HEK293 (cell line): ENCODE data around the gene WDFY3.

Source experiments
- CTCF ChIA-PET: fragments of 350-600 bp; formaldehyde crosslinking; extraction: SDS; loops from one replicate; lab custom pipeline; 2021; ENCODE audit warnings: antibody characterized with exemption; lab: Yijun Ruan, JAX
- POLR2A ChIA-PET: fragments of 300-600 bp; formaldehyde crosslinking; extraction: SDS; loops from one replicate; lab custom pipeline; 2020; ENCODE audit warnings: antibody characterized with exemption, inconsistent platforms; lab: Yijun Ruan, JAX
- H3K27ac ChIP-seq: fragments of 200-500 bp; sonication (Bioruptor generic); 2 replicates; pipeline ENCODE4 v1.5.1; 2014; ENCODE audit warnings: low read depth, low read length, control low read depth, inconsistent platforms; ENCODE audit errors: extremely low read depth
- H3K36me3 ChIP-seq, 2 experiments: fragments of 200-500 bp in 1 of 2; sonication (Bioruptor generic) in 1 of 2; 1 replicate in 1 of 2; 2 replicates in 1 of 2; pipeline ENCODE4 v1.5.1; 2014 to 2017; ENCODE audit warnings: inconsistent platforms in 2 of 2, low read length in 2 of 2; ENCODE audit not compliant: control insufficient read depth in 2 of 2, insufficient read depth in 1 of 2
- H3K4me1 ChIP-seq: fragments of 200-500 bp; sonication (Bioruptor generic); 2 replicates; pipeline ENCODE4 v1.5.1; 2014; ENCODE audit warnings: mild to moderate bottlenecking, low read length, inconsistent platforms; ENCODE audit not compliant: control insufficient read depth, insufficient read depth
- H3K4me3 ChIP-seq: 2 replicates; pipeline ENCODE4 v1.5.1; 2011; ENCODE audit warnings: low read depth, mild to moderate bottlenecking, control low read depth, low read length, moderate library complexity
- H3K9me3 ChIP-seq: fragments of 200-500 bp; sonication (Bioruptor generic); 2 replicates; pipeline ENCODE4 v1.5.1; 2014; ENCODE audit warnings: low read depth, low read length, inconsistent platforms; ENCODE audit not compliant: control insufficient read depth, insufficient read depth
- KLF1 ChIP-seq: fragments of 450-650 bp; formaldehyde crosslinking; IDR thresholded peaks from 2 replicates; pipeline ENCODE4 v1.5.1; 2016; ENCODE audit warnings: missing biosample characterization, missing genetic modification characterization
- MEIS1 ChIP-seq: sonication (generic); formaldehyde crosslinking; IDR thresholded peaks from 2 replicates; pipeline ENCODE4 v1.8.1; 2022; ENCODE audit warnings: missing genetic modification reagents, mild to moderate bottlenecking, borderline replicate concordance
- SCRT2 ChIP-seq: fragments of 450-650 bp; formaldehyde crosslinking; IDR thresholded peaks from 2 replicates; pipeline ENCODE4 v1.5.1; 2016; ENCODE audit warnings: missing biosample characterization, missing genetic modification characterization
- SETDB1 ChIP-seq: IDR thresholded peaks from one replicate; pipeline ENCODE4 v1.6.1; 2017; ENCODE audit warnings: mild to moderate bottlenecking, low read length, moderate library complexity, mixed read lengths; ENCODE audit not compliant: insufficient read length
- ZBTB49 ChIP-seq: fragments of 450-650 bp; formaldehyde crosslinking; IDR thresholded peaks from 2 replicates; pipeline ENCODE4 v1.5.1; 2016; ENCODE audit warnings: missing biosample characterization, missing genetic modification characterization, low read depth
- ZFP37 ChIP-seq: fragments of 450-650 bp; formaldehyde crosslinking; IDR thresholded peaks from 2 replicates; pipeline ENCODE4 v1.5.1; 2016; ENCODE audit warnings: missing biosample characterization, missing genetic modification characterization
- ZFP41 ChIP-seq: fragments of 450-650 bp; formaldehyde crosslinking; IDR thresholded peaks from 2 replicates; pipeline ENCODE4 v1.5.1; 2016; ENCODE audit warnings: missing biosample characterization, missing genetic modification characterization, borderline replicate concordance
- ZNF112 ChIP-seq: fragments of 450-650 bp; formaldehyde crosslinking; IDR thresholded peaks from 2 replicates; pipeline ENCODE4 v1.5.0; 2017; ENCODE audit warnings: missing biosample characterization, missing genetic modification characterization
- ZNF140 ChIP-seq: fragments of 450-650 bp; formaldehyde crosslinking; IDR thresholded peaks from 2 replicates; pipeline ENCODE4 v1.5.1; 2016; ENCODE audit warnings: missing biosample characterization, missing genetic modification characterization
- ZNF155 ChIP-seq: fragments of 450-650 bp; formaldehyde crosslinking; IDR thresholded peaks from 2 replicates; pipeline ENCODE4 v1.5.1; 2016; ENCODE audit warnings: missing biosample characterization, missing genetic modification characterization
- ZNF202 ChIP-seq: fragments of 450-650 bp; formaldehyde crosslinking; IDR thresholded peaks from 2 replicates; pipeline ENCODE4 v1.5.1; 2016; ENCODE audit warnings: missing biosample characterization, missing genetic modification characterization, borderline replicate concordance
- ZNF24 ChIP-seq: fragments of 450-650 bp; formaldehyde crosslinking; IDR thresholded peaks from 2 replicates; pipeline ENCODE4 v1.5.1; 2016; ENCODE audit warnings: missing biosample characterization, missing genetic modification characterization
- ZNF423 ChIP-seq: fragments of 450-650 bp; formaldehyde crosslinking; IDR thresholded peaks from 2 replicates; pipeline ENCODE4 v1.5.1; 2016; ENCODE audit warnings: missing biosample characterization, missing genetic modification characterization
- ZNF549 ChIP-seq: fragments of 450-650 bp; IDR thresholded peaks from 2 replicates; pipeline ENCODE4 v1.5.1; 2018; ENCODE audit warnings: missing biosample characterization, missing genetic modification characterization, mild to moderate bottlenecking, inconsistent platforms, moderate library complexity
- ZNF610 ChIP-seq: fragments of 450-650 bp; formaldehyde crosslinking; IDR thresholded peaks from 2 replicates; pipeline ENCODE4 v1.5.1; 2016; ENCODE audit warnings: missing biosample characterization, missing genetic modification characterization, borderline replicate concordance
- ZNF621 ChIP-seq: fragments of 450-650 bp; formaldehyde crosslinking; IDR thresholded peaks from 2 replicates; pipeline ENCODE4 v1.5.1; 2017; ENCODE audit warnings: missing biosample characterization, missing genetic modification characterization
- ZNF701 ChIP-seq: fragments of 450-650 bp; formaldehyde crosslinking; IDR thresholded peaks from 2 replicates; pipeline ENCODE4 v1.5.1; 2016; ENCODE audit warnings: missing biosample characterization, missing genetic modification characterization
- ZNF843 ChIP-seq: fragments of 450-650 bp; formaldehyde crosslinking; IDR thresholded peaks from 2 replicates; pipeline ENCODE4 v1.5.1; 2016; ENCODE audit warnings: missing biosample characterization, missing genetic modification characterization
- ZSCAN16 ChIP-seq: fragments of 450-650 bp; formaldehyde crosslinking; IDR thresholded peaks from 2 replicates; pipeline ENCODE4 v1.5.1; 2016; ENCODE audit warnings: missing biosample characterization, missing genetic modification characterization
- ZSCAN4 ChIP-seq: fragments of 450-650 bp; formaldehyde crosslinking; IDR thresholded peaks from 2 replicates; pipeline ENCODE4 v1.5.1; 2017; ENCODE audit warnings: missing biosample characterization, missing genetic modification characterization

Gene WDFY3

GRCh38 chr4:84719115-84719514, 247.4 kb downstream of the WDFY3 start:
- CTCF ChIA-PET = no interaction called here
- no peaks in the 10 kb centered on the region for H3K9me3 ChIP-seq
- no peaks in the 10 kb centered on the region for H3K4me1 ChIP-seq
- peaks cover 0 to 67% of the 10 kb centered on the region in 2 experiments; a peak in 2 of 3 replicates for H3K36me3 ChIP-seq
- TF ChIP-seq KLF1 (tag by site-specific recombination) = no peak
- TF ChIP-seq, all 188 proteins: peak for 0
- no peak overlapping the region for H3K27ac ChIP-seq
- POLR2A ChIA-PET = no interaction called here
- no peak overlapping the region for H3K4me3 ChIP-seq

- Histone ChIP-seq H3K9me3 (no peaks in the 10 kb centered on the region), H3K36me3 (peaks cover 0 to 68% of the 10 kb centered on the region in 2 experiments; a peak in 2 of 3 replicates), H3K4me3 (no peak overlapping the region), H3K27ac (no peak overlapping the region), H3K4me1 (no peaks in the 10 kb centered on the region)
- ChIA-PET POLR2A (no interaction called here), CTCF (no interaction called here)
- TF ChIP-seq SETDB1 (no peak), ZNF621 (tag by site-specific recombination) (no peak), ZNF202 (tag by site-specific recombination) (no peak), MEIS1 (CRISPR knock-in tag) (no peak), SCRT2 (no peak), ZFP37 (tag by site-specific recombination) (no peak)
These were observed 247.8 kb downstream of the WDFY3 start for GRCh38 chr4:84718699-84719098.

- peaks cover 16 to 74% of the 10 kb centered on the region in 2 experiments for H3K36me3 ChIP-seq
- TF ChIP-seq ZNF24 (tag by site-specific recombination) (no peak), ZFP41 (tag by site-specific recombination) (no peak), ZNF423 (tag by site-specific recombination) (no peak), KLF1 (tag by site-specific recombination) (no peak), ZNF112 (tag by site-specific recombination) (no peak), ZNF843 (tag by site-specific recombination) (no peak), ZNF155 (no peak), ZSCAN16 (no peak), ZSCAN4 (tag by site-specific recombination) (no peak), ZBTB49 (tag by site-specific recombination) (no peak), ZNF140 (tag by site-specific recombination) (no peak), ZNF549 (no peak), ZNF610 (tag by site-specific recombination) (no peak), ZNF701 (tag by site-specific recombination) (no peak)
- CTCF ChIA-PET = no interaction called here
These were observed 255.9 kb downstream of the WDFY3 start for GRCh38 chr4:84710548-84710947.

More at GRCh38 chr4:84710548-84710947, 255.9 kb downstream of the WDFY3 start:
- Histone ChIP-seq H3K4me1 (no peaks in the 10 kb centered on the region), H3K27ac (no peak overlapping the region), H3K9me3 (no peaks in the 10 kb centered on the region), H3K4me3 (no peak overlapping the region)
- POLR2A ChIA-PET = no interaction called here
